ENCODE data around the gene MEDAG. TPM values are rescaled to one million over a fixed set of nuclear protein-coding genes. Genes with fewer than 3 reads are reported as not detected.

MEDAG gene
- total RNA-seq, 1 experiment from 2014 or later = 0.67 TPM

DNA sequence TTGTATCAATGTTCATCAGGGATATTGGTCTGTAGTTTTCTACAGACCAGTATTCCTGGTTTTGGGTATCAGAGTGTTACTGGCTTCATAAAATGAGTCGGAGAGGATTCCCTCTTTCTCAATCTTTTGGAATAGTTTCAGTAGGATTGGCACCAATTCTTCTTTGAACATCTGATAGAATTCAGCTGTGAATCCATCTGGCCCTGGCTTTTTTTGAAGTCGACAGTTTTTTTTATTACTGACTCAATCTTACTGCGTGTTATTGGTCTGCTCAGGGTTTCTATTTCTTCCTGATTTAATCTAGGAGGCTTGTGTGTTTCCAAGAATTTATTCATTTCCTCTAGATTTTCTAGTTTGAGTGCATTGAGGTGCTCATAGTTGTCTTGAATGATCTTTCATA lies 37.8 kb downstream of the MEDAG start:
- no TSS peak for BruUV-seq (replicated peaks)
- in situ Hi-C loops (cut with HindIII; ENCODE audit: low pct_unique_long_range_greater_than_20kb, low sequenced_read_pairs) = no loop called here
- CTCF ChIA-PET = no interaction called here

GRCh38 chr13:30957258-30957943 lies 51.3 kb downstream of the MEDAG start:
- no peak for ATAC-seq
- H3K27ac ChIP-seq (ENCODE audit: low read length) = no peak overlapping the region

More for the DNA sequence above, 37.8 kb downstream of the MEDAG start:
- ATAC-seq (no peak), DNase-seq (ENCODE audit: low read depth, low spot score) (no peak)
- H3K36me3 ChIP-seq (ENCODE audit: control insufficient read depth, insufficient read depth, low read length) = no peaks in the 10 kb centered on the region
- intact Hi-C loops (cut with micrococcal nuclease; ENCODE audit: unreplicated experiment) = no loop called here
- POLR2A ChIA-PET = interaction anchor here (0.7 kb wide), 1 partner anchor 8 kb away, joined by 3 read pairs; no protein-coding TSS in a partner anchor
- no peaks in the 10 kb centered on the region for H3K27me3 ChIP-seq (ENCODE audit: control insufficient read depth, insufficient read depth, low read length)
- TF ChIP-seq CTCF (IDR thresholded peaks at IDR 0.05) (no peak), TCF7L2 (IDR thresholded peaks at IDR 0.05; ENCODE audit: low read depth, low read length) (no peak), REST (IDR thresholded peaks at IDR 0.05; ENCODE audit: insufficient read depth in 1 of 2, low read depth in 2 of 2, low read length in 1 of 2) (no peak), SIN3A (IDR thresholded peaks at IDR 0.05; ENCODE audit: borderline replicate concordance, insufficient read depth, low read depth, low read length) (no peak), POLR2AphosphoS5 (IDR thresholded peaks at IDR 0.05; ENCODE audit: low read depth, low read length) (no peak)
- H3K27ac ChIP-seq (ENCODE audit: low read length) = no peak overlapping the region
- no peak overlapping the region for H3K4me3 ChIP-seq (ENCODE audit: low read depth in 2 of 2, low read length in 2 of 2)
- H3K9me3 ChIP-seq (ENCODE audit: control insufficient read depth, insufficient read depth, low read depth, low read length) = no peaks in the 10 kb centered on the region
- no peaks in the 10 kb centered on the region for H3K4me1 ChIP-seq (ENCODE audit: control insufficient read depth, insufficient read depth, low read length)

More at GRCh38 chr13:30957258-30957943, 51.3 kb downstream of the MEDAG start:
- Histone ChIP-seq H3K27me3 (ENCODE audit: control insufficient read depth, insufficient read depth, low read length) (peaks cover 2% of the 10 kb centered on the region), H3K9me3 (ENCODE audit: control insufficient read depth, insufficient read depth, low read depth, low read length) (no peaks in the 10 kb centered on the region), H3K36me3 (ENCODE audit: control insufficient read depth, insufficient read depth, low read length) (no peaks in the 10 kb centered on the region), H3K4me3 (ENCODE audit: low read depth in 2 of 2, low read length in 2 of 2) (no peak overlapping the region), H3K4me1 (ENCODE audit: control insufficient read depth, insufficient read depth, low read length) (no peaks in the 10 kb centered on the region)
- no peak for DNase-seq (ENCODE audit: low read depth, low spot score)
- no peak for TF ChIP-seq TCF7L2 (IDR thresholded peaks at IDR 0.05; ENCODE audit: low read depth, low read length)
- no peak for TF ChIP-seq POLR2AphosphoS5 (IDR thresholded peaks at IDR 0.05; ENCODE audit: low read depth, low read length)
- TF ChIP-seq SIN3A (IDR thresholded peaks at IDR 0.05; ENCODE audit: borderline replicate concordance, insufficient read depth, low read depth, low read length) = no peak
- no peak for TF ChIP-seq REST (IDR thresholded peaks at IDR 0.05; ENCODE audit: insufficient read depth in 1 of 2, low read depth in 2 of 2, low read length in 1 of 2)
- TF ChIP-seq CTCF (IDR thresholded peaks at IDR 0.05) = no peak
- CTCF ChIA-PET = no interaction called here
- BruUV-seq (replicated peaks) = no TSS peak
- intact Hi-C loops (cut with micrococcal nuclease; ENCODE audit: unreplicated experiment) (no loop called here), in situ Hi-C loops (cut with HindIII; ENCODE audit: low pct_unique_long_range_greater_than_20kb, low sequenced_read_pairs) (no loop called here)
- POLR2A ChIA-PET = no interaction called here

All from Panc1 (cell line).